HUES48 (cell line): ENCODE data around the gene NGEF.
A peak's percentile ranks its signal among the peaks of the same experiment; 100 is the strongest.

Experiments
- H3K27ac ChIP-seq: one replicate; pipeline ENCODE4 v1.7.0; 2013; ENCODE audit warnings: low read depth, low read length, inconsistent platforms
- H3K27me3 ChIP-seq: 2 replicates; pipeline ENCODE4 v1.6.1; 2013; ENCODE audit warnings: mild to moderate bottlenecking, low read length; ENCODE audit not compliant: control insufficient read depth, insufficient read depth
- H3K36me3 ChIP-seq: 2 replicates; pipeline ENCODE4 v1.6.1; 2013; ENCODE audit warnings: low read length; ENCODE audit not compliant: control insufficient read depth, insufficient read depth
- H3K4me1 ChIP-seq: 2 replicates; pipeline ENCODE4 v1.6.1; 2013; ENCODE audit warnings: mild to moderate bottlenecking, low read length; ENCODE audit not compliant: control insufficient read depth, insufficient read depth
- H3K4me3 ChIP-seq: 2 replicates; pipeline ENCODE4 v1.5.1; 2013; ENCODE audit warnings: mild to moderate bottlenecking, low read depth, low read length
- H3K9ac ChIP-seq: 2 replicates; pipeline ENCODE4 v1.6.1; 2013; ENCODE audit warnings: mild to moderate bottlenecking, low read depth, low read length, moderate library complexity
- H3K9me3 ChIP-seq: 2 replicates; pipeline ENCODE4 v1.6.1; 2013; ENCODE audit warnings: low read length; ENCODE audit not compliant: control insufficient read depth, insufficient read depth

The NGEF gene

GRCh38 chr2:232877940-232878511 lies 135.0 kb downstream of the NGEF start:
- Histone ChIP-seq H3K9ac (no peak overlapping the region), H3K4me1 (no peaks in the 10 kb centered on the region), H3K9me3 (no peaks in the 10 kb centered on the region), H3K27ac (no peak overlapping the region), H3K4me3 (no peak overlapping the region), H3K27me3 (peaks cover 31% of the 10 kb centered on the region), H3K36me3 (no peaks in the 10 kb centered on the region)

- Histone ChIP-seq H3K4me3 (peak overlapping the region; percentile 65; the same call in 1 of the 2 replicates), H3K27me3 (peaks cover 31% of the 10 kb centered on the region), H3K4me1 (no peaks in the 10 kb centered on the region), H3K27ac (no peak overlapping the region), H3K9ac (no peak overlapping the region; the same call in 1 of the 2 replicates), H3K9me3 (no peaks in the 10 kb centered on the region), H3K36me3 (no peaks in the 10 kb centered on the region)
Measured at GRCh38 chr2:232876978-232877441, 136.0 kb downstream of the NGEF start.

GRCh38 chr2:232876161-232876977 lies 136.7 kb downstream of the NGEF start:
- peak overlapping the region; percentile 12; the same call in 1 of the 2 replicates for H3K9ac ChIP-seq
- no peaks in the 10 kb centered on the region for H3K9me3 ChIP-seq
- no peaks in the 10 kb centered on the region for H3K36me3 ChIP-seq
- peaks cover 31% of the 10 kb centered on the region for H3K27me3 ChIP-seq
- peak overlapping the region; percentile 65 for H3K4me3 ChIP-seq
- no peak overlapping the region for H3K27ac ChIP-seq
- no peaks in the 10 kb centered on the region for H3K4me1 ChIP-seq

- no peaks in the 10 kb centered on the region for H3K4me1 ChIP-seq
- no peak overlapping the region for H3K27ac ChIP-seq
- H3K9me3 ChIP-seq = no peaks in the 10 kb centered on the region
- H3K9ac ChIP-seq = no peak overlapping the region
- H3K27me3 ChIP-seq = peaks cover 31% of the 10 kb centered on the region
- peak overlapping the region; percentile 56 for H3K4me3 ChIP-seq
- H3K36me3 ChIP-seq = no peaks in the 10 kb centered on the region
Measured at GRCh38 chr2:232875256-232876121, 137.6 kb downstream of the NGEF start.

GRCh38 chr2:232874677-232875223 lies 138.3 kb downstream of the NGEF start:
- H3K4me3 ChIP-seq = no peak overlapping the region
- H3K27me3 ChIP-seq = peaks cover 31% of the 10 kb centered on the region
- no peak overlapping the region for H3K27ac ChIP-seq
- no peaks in the 10 kb centered on the region for H3K4me1 ChIP-seq
- H3K9ac ChIP-seq = no peak overlapping the region
- no peaks in the 10 kb centered on the region for H3K9me3 ChIP-seq
- H3K36me3 ChIP-seq = no peaks in the 10 kb centered on the region

- Histone ChIP-seq H3K27me3 (peaks cover 31% of the 10 kb centered on the region), H3K36me3 (no peaks in the 10 kb centered on the region), H3K9me3 (no peaks in the 10 kb centered on the region), H3K27ac (no peak overlapping the region), H3K4me1 (no peaks in the 10 kb centered on the region), H3K9ac (no peak overlapping the region), H3K4me3 (no peak overlapping the region)
Measured at GRCh38 chr2:232873909-232874641, 139.0 kb downstream of the NGEF start.

GRCh38 chr2:232873292-232873908 lies 139.7 kb downstream of the NGEF start:
- H3K9me3 ChIP-seq = no peaks in the 10 kb centered on the region
- H3K27ac ChIP-seq = no peak overlapping the region
- no peaks in the 10 kb centered on the region for H3K4me1 ChIP-seq

GRCh38 chr2:232872826-232873225 lies 140.2 kb downstream of the NGEF start:
- H3K4me1 ChIP-seq = no peaks in the 10 kb centered on the region
- no peak overlapping the region for H3K27ac ChIP-seq

More at GRCh38 chr2:232873292-232873908, 139.7 kb downstream of the NGEF start:
- H3K9ac ChIP-seq = no peak overlapping the region
- no peaks in the 10 kb centered on the region for H3K36me3 ChIP-seq
- no peak overlapping the region for H3K4me3 ChIP-seq
- peaks cover 29% of the 10 kb centered on the region for H3K27me3 ChIP-seq

GRCh38 chr2:232871835-232872736 lies 141.0 kb downstream of the NGEF start:
- Histone ChIP-seq H3K4me1 (no peaks in the 10 kb centered on the region), H3K9ac (no peak overlapping the region), H3K27ac (no peak overlapping the region), H3K4me3 (no peak overlapping the region), H3K27me3 (peaks cover 16% of the 10 kb centered on the region), H3K9me3 (no peaks in the 10 kb centered on the region), H3K36me3 (no peaks in the 10 kb centered on the region)

More at GRCh38 chr2:232872826-232873225, 140.2 kb downstream of the NGEF start:
- Histone ChIP-seq H3K27me3 (peaks cover 24% of the 10 kb centered on the region), H3K9ac (no peak overlapping the region), H3K4me3 (no peak overlapping the region), H3K36me3 (no peaks in the 10 kb centered on the region), H3K9me3 (no peaks in the 10 kb centered on the region)
